ENCODE results near the gene DNAJB6. TPM values are rescaled to one million over a fixed set of nuclear protein-coding genes. Genes with fewer than 3 reads are reported as not detected.

DNAJB6 gene
- polyA plus RNA-seq, 1 experiment, result 188 TPM

GRCh38 chr7:157442456-157442855, 105.7 kb downstream of the DNAJB6 start:
- no peak overlapping the region for H3K4me3 ChIP-seq (ENCODE audit: low read depth, low read length)
- H3K27me3 ChIP-seq (ENCODE audit: control insufficient read depth, insufficient read depth, low read length), result no peaks in the 10 kb centered on the region
- no peak for TF ChIP-seq CTCF (IDR thresholded peaks at IDR 0.05; ENCODE audit: low read depth, low read length)
- DNase-seq (ENCODE audit: low read depth, low spot score), result no peak
- H3K9me3 ChIP-seq (ENCODE audit: control insufficient read depth, insufficient read depth, low read length), result peaks cover 37% of the 10 kb centered on the region
- ChIA-PET CTCF (interaction anchor here (0.6 kb wide), 1 partner anchor 1197 kb away, joined by 6 read pairs; no protein-coding TSS in a partner anchor), POLR2A (no interaction called here)
- H3K27ac ChIP-seq (ENCODE audit: low read depth, low read length), result no peak overlapping the region

- Histone ChIP-seq H3K9me3 (ENCODE audit: control insufficient read depth, insufficient read depth, low read length) (peaks cover 37% of the 10 kb centered on the region), H3K4me3 (ENCODE audit: low read depth, low read length) (no peak overlapping the region), H3K27me3 (ENCODE audit: control insufficient read depth, insufficient read depth, low read length) (no peaks in the 10 kb centered on the region), H3K27ac (ENCODE audit: low read depth, low read length) (no peak overlapping the region)
- ChIA-PET CTCF (no interaction called here), POLR2A (no interaction called here)
- no peak for TF ChIP-seq CTCF (IDR thresholded peaks at IDR 0.05; ENCODE audit: low read depth, low read length)
- DNase-seq (ENCODE audit: low read depth, low spot score), result no peak
Measured at GRCh38 chr7:157442993-157443831, 106.4 kb downstream of the DNAJB6 start.

GRCh38 chr7:157444011-157444842, 107.4 kb downstream of the DNAJB6 start:
- no peak overlapping the region for H3K27ac ChIP-seq (ENCODE audit: low read depth, low read length)
- POLR2A ChIA-PET, result no interaction called here
- no peak overlapping the region for H3K4me3 ChIP-seq (ENCODE audit: low read depth, low read length)
- no peaks in the 10 kb centered on the region for H3K27me3 ChIP-seq (ENCODE audit: control insufficient read depth, insufficient read depth, low read length)
- CTCF ChIA-PET, result no interaction called here
- no peak for TF ChIP-seq CTCF (IDR thresholded peaks at IDR 0.05; ENCODE audit: low read depth, low read length)
- no peak for DNase-seq (ENCODE audit: low read depth, low spot score)
- H3K9me3 ChIP-seq (ENCODE audit: control insufficient read depth, insufficient read depth, low read length), result peaks cover 37% of the 10 kb centered on the region

- H3K4me3 ChIP-seq (ENCODE audit: low read depth, low read length), result no peak overlapping the region
- POLR2A ChIA-PET, result no interaction called here
- H3K27me3 ChIP-seq (ENCODE audit: control insufficient read depth, insufficient read depth, low read length), result no peaks in the 10 kb centered on the region
- peaks cover 32% of the 10 kb centered on the region for H3K9me3 ChIP-seq (ENCODE audit: control insufficient read depth, insufficient read depth, low read length)
- no peak for TF ChIP-seq CTCF (IDR thresholded peaks at IDR 0.05; ENCODE audit: low read depth, low read length)
- CTCF ChIA-PET, result no interaction called here
- DNase-seq (ENCODE audit: low read depth, low spot score), result no peak
- H3K27ac ChIP-seq (ENCODE audit: low read depth, low read length), result no peak overlapping the region
Measured at GRCh38 chr7:157444843-157445135, 108.0 kb downstream of the DNAJB6 start.
